ENCODE data around the gene LYRM1.

The LYRM1 gene

DNA sequence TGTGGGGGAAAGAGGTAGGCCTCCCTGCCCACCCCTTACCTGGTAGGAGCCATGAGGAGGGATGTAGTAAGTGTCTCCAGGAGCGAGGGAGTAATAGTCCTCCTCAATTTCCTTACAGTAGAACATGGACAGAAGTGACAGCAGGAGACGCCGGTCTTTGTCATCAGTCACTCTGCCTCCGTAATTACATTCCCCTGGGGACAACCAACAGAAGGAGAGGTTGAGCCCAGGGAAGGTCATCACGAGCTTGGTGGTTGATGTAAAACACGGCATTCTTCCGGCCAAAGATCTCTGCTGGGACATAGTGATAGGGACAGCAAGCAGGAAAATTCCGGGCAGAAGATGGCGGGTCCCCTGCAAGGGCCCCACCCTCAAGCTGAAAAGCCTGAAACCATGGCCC lies 47.9 kb downstream of the LYRM1 start:
- Histone ChIP-seq H3K4me3 (ENCODE audit: low read length) (no peak overlapping the region), H3K4me1 (ENCODE audit: control insufficient read depth, insufficient read depth, low read length) (0 out of 2 replicates have a peak, but pooled peaks cover 2% of the 10 kb centered on the region)
- no CpG with 5 or more reads among the region's 9 CpGs for WGBS (ENCODE audit: insufficient coverage, insufficient read length)

DNA sequence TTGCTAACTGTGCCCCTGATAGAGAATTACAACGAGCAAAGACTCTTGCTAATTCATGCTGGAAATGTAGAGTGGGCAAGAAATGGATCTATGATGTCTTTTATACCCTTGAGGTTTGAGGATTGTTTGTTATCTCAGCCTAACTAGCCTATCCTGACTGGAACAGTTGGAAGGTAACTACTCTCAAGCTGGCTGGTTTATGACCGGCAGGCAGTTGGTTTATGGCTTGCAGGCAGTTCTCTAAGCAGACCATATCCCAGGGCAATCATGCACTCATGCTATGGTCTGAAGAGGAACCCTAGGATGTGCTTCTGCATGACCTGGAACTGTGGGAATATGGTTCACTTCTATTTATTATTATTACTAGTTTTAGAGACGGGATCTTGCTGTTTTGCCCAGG lies 49.1 kb downstream of the LYRM1 start:
- Histone ChIP-seq H3K9me3 (ENCODE audit: control insufficient read depth, insufficient read depth, low read length) (no peaks in the 10 kb centered on the region), H3K4me3 (ENCODE audit: low read length) (no peak overlapping the region), H3K27me3 (ENCODE audit: control insufficient read depth, insufficient read depth, low read length) (no peaks in the 10 kb centered on the region), H3K4me1 (ENCODE audit: control insufficient read depth, insufficient read depth, low read length) (0 out of 2 replicates have a peak, but pooled peaks cover 2% of the 10 kb centered on the region), H3K36me3 (ENCODE audit: control insufficient read depth, insufficient read depth, low read length) (no peaks in the 10 kb centered on the region), H3K27ac (ENCODE audit: low read length) (no peak overlapping the region)
- DNase-seq (ENCODE audit: low read depth, low spot score), result no peak
- no CpG with 5 or more reads among the region's 3 CpGs for WGBS (ENCODE audit: insufficient coverage, insufficient read length)

More for the DNA sequence above, 47.9 kb downstream of the LYRM1 start:
- no peak overlapping the region for H3K27ac ChIP-seq (ENCODE audit: low read length)
- no peaks in the 10 kb centered on the region for H3K27me3 ChIP-seq (ENCODE audit: control insufficient read depth, insufficient read depth, low read length)
- no peaks in the 10 kb centered on the region for H3K36me3 ChIP-seq (ENCODE audit: control insufficient read depth, insufficient read depth, low read length)
- H3K9me3 ChIP-seq (ENCODE audit: control insufficient read depth, insufficient read depth, low read length), result no peaks in the 10 kb centered on the region
- DNase-seq (ENCODE audit: low read depth, low spot score), result no peak

DNA sequence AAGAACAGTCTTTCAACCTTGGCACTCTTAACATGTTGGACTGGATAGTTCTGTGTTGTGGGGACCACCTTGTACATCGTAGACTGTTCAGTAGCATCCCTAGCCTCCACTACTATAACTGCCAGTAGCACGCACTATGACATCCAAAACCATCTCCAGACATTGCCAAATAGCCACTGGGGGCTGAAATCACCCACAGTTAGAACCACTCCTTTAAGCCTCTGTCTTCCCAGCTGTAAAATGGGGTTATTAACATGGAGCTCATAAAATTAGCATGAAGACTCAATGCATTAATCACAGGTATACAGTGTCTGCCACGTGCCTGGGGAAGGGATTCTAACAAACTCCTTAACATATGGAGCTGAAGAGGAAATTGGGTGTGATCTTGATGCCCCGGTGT lies 49.7 kb downstream of the LYRM1 start:
- 0 out of 2 replicates have a peak, but pooled peaks cover 2% of the 10 kb centered on the region for H3K4me1 ChIP-seq (ENCODE audit: control insufficient read depth, insufficient read depth, low read length)
- WGBS (ENCODE audit: insufficient coverage, insufficient read length), result no CpG with 5 or more reads among the region's 4 CpGs

DNA sequence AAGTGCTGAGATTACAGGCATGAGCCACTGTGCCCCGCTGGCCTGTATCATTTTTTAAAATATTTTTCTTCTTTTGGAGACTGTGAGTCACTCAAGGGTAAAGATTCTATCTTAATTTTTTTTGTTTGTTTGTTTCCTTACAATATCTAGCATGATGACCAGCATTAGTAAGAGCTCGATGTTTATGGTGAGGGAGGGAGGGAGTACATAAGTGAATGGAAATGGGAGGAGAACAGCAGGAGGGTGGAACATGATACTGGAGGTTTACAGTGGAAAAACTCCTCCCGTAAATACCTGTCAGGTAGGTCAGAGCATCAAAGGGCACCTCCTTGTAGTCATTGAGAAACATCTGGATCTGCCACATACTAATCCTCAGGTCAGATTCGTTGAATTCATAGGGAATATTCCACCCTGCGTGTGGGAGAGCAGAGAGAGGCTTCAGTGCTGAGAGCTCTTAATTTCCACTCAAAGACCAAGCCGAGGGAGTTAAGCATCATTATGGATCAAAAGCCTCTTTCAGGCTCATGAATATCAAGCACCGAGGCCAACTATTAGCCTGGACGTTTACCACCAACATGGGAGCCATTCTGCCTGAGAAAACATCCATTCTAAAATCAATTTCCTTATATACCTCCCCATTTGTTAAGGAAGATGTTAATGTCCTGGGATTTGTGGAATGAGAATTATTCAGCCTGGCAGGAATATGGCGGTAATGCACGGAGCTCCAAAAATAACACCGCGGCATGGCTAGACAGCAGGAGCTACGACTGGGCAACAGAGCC lies 51.8 kb downstream of the LYRM1 start:
- Histone ChIP-seq H3K4me3 (ENCODE audit: low read length) (no peak overlapping the region), H3K9me3 (ENCODE audit: control insufficient read depth, insufficient read depth, low read length) (no peaks in the 10 kb centered on the region), H3K4me1 (ENCODE audit: control insufficient read depth, insufficient read depth, low read length) (0 out of 2 replicates have a peak, but pooled peaks cover 2% of the 10 kb centered on the region), H3K27ac (ENCODE audit: low read length) (no peak overlapping the region), H3K27me3 (ENCODE audit: control insufficient read depth, insufficient read depth, low read length) (no peaks in the 10 kb centered on the region), H3K36me3 (ENCODE audit: control insufficient read depth, insufficient read depth, low read length) (no peaks in the 10 kb centered on the region)
- WGBS (ENCODE audit: insufficient coverage, insufficient read length), result no CpG with 5 or more reads among the region's 13 CpGs
- DNase-seq (ENCODE audit: low read depth, low spot score), result no peak

More for the DNA sequence above, 49.7 kb downstream of the LYRM1 start:
- Histone ChIP-seq H3K27ac (ENCODE audit: low read length) (no peak overlapping the region), H3K27me3 (ENCODE audit: control insufficient read depth, insufficient read depth, low read length) (no peaks in the 10 kb centered on the region), H3K9me3 (ENCODE audit: control insufficient read depth, insufficient read depth, low read length) (no peaks in the 10 kb centered on the region), H3K4me3 (ENCODE audit: low read length) (no peak overlapping the region), H3K36me3 (ENCODE audit: control insufficient read depth, insufficient read depth, low read length) (no peaks in the 10 kb centered on the region)
- no peak for DNase-seq (ENCODE audit: low read depth, low spot score)

DNA sequence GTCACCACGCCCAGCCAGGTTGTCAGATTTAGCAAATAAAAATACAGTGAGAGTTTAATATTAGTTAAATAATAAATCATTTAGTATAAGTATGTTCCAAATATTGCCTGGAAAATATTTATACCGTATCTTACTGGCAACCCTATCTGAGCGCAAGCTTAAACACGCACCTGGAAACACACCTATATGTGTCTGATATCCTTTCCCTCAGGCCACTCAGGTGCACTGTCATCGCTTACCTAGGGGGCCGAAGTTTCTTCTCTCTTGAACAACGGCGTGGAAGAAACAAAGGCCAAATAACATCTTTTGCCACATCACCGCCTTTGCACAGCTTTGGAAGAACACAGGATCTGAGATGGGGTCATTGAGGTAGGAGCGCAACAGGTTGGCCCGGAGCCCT lies 54.0 kb downstream of the LYRM1 start:
- H3K4me1 ChIP-seq (ENCODE audit: control insufficient read depth, insufficient read depth, low read length), result 0 out of 2 replicates have a peak, but pooled peaks cover 2% of the 10 kb centered on the region
- no peak overlapping the region for H3K4me3 ChIP-seq (ENCODE audit: low read length)
- no CpG with 5 or more reads among the region's 11 CpGs for WGBS (ENCODE audit: insufficient coverage, insufficient read length)
- no peak overlapping the region for H3K27ac ChIP-seq (ENCODE audit: low read length)
- H3K36me3 ChIP-seq (ENCODE audit: control insufficient read depth, insufficient read depth, low read length), result no peaks in the 10 kb centered on the region
- no peaks in the 10 kb centered on the region for H3K27me3 ChIP-seq (ENCODE audit: control insufficient read depth, insufficient read depth, low read length)
- DNase-seq (ENCODE audit: low read depth, low spot score), result no peak
- H3K9me3 ChIP-seq (ENCODE audit: control insufficient read depth, insufficient read depth, low read length), result no peaks in the 10 kb centered on the region

DNA sequence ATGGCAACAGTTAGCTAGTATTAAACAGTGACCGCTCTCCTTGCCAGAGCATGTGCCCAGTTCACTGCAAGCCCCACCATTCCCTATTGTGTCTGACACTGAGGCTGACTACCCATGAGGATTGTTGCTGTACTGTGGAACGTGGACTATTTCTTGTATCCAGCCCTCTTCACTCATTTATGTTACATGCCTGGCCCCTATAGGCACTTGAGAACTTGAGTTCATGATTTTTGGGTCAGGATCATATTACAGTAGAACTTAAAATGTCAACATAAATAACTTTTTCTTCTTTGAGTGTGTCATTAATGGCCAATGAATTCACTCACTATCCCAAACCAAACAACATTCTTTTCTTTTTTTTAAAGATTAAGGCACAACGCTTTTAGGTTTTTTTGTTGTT lies 55.7 kb downstream of the LYRM1 start:
- no peaks in the 10 kb centered on the region for H3K36me3 ChIP-seq (ENCODE audit: control insufficient read depth, insufficient read depth, low read length)
- H3K9me3 ChIP-seq (ENCODE audit: control insufficient read depth, insufficient read depth, low read length), result no peaks in the 10 kb centered on the region
- H3K4me1 ChIP-seq (ENCODE audit: control insufficient read depth, insufficient read depth, low read length), result 0 out of 2 replicates have a peak, but pooled peaks cover 2% of the 10 kb centered on the region
- WGBS (ENCODE audit: insufficient coverage, insufficient read length), result no CpG with 5 or more reads among the region's 3 CpGs
- no peak for DNase-seq (ENCODE audit: low read depth, low spot score)
- H3K27ac ChIP-seq (ENCODE audit: low read length), result no peak overlapping the region
- H3K4me3 ChIP-seq (ENCODE audit: low read length), result no peak overlapping the region
- no peaks in the 10 kb centered on the region for H3K27me3 ChIP-seq (ENCODE audit: control insufficient read depth, insufficient read depth, low read length)

DNA sequence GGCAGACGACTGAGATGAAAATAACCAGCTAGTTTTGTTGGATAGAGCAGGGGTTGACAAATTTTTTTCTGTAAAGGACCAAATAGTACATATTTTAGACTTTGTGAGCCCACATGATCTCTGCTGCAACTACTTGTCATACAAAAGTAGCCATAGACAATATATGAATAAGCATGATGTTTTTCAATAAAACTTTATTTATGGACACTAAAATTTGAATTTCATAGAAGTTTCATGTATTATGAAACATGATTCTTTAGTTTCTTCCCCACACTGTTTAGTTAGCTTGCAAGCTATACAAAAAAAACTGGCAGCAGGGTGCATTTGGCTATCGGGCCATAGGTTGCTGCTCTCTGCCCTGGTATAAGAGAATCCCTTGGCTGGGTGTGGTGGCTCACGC lies 56.6 kb downstream of the LYRM1 start:
- no peak overlapping the region for H3K27ac ChIP-seq (ENCODE audit: low read length)
- H3K4me1 ChIP-seq (ENCODE audit: control insufficient read depth, insufficient read depth, low read length), result 0 out of 2 replicates have a peak, but pooled peaks cover 2% of the 10 kb centered on the region
- no peak for DNase-seq (ENCODE audit: low read depth, low spot score)
- H3K27me3 ChIP-seq (ENCODE audit: control insufficient read depth, insufficient read depth, low read length), result no peaks in the 10 kb centered on the region
- H3K36me3 ChIP-seq (ENCODE audit: control insufficient read depth, insufficient read depth, low read length), result no peaks in the 10 kb centered on the region
- H3K9me3 ChIP-seq (ENCODE audit: control insufficient read depth, insufficient read depth, low read length), result no peaks in the 10 kb centered on the region
- WGBS (ENCODE audit: insufficient coverage, insufficient read length), result no CpG with 5 or more reads among the region's 3 CpGs
- H3K4me3 ChIP-seq (ENCODE audit: low read length), result no peak overlapping the region

DNA sequence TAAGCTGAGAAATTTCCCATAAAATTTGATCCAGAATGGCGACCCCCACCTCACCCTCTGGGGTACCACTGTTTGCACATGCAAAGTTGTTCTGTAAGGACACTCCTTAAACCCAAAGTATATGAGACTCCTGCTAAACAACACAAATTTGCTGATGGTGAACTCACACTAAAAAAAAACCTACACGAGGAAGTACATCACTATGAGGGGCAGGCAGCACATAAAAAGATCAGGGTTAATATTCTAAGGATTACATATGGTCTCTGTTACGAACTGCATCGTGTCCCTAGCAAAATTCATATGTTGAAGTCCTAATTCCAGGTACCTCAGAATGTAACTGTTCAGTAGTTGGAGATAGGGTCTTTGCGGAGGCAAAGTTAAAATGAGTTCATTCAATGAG lies 60.3 kb downstream of the LYRM1 start:
- no peak overlapping the region for H3K27ac ChIP-seq (ENCODE audit: low read length)
- H3K4me3 ChIP-seq (ENCODE audit: low read length), result no peak overlapping the region
- no peaks in the 10 kb centered on the region for H3K4me1 ChIP-seq (ENCODE audit: control insufficient read depth, insufficient read depth, low read length)
- no peaks in the 10 kb centered on the region for H3K36me3 ChIP-seq (ENCODE audit: control insufficient read depth, insufficient read depth, low read length)
- no peaks in the 10 kb centered on the region for H3K27me3 ChIP-seq (ENCODE audit: control insufficient read depth, insufficient read depth, low read length)
- no peaks in the 10 kb centered on the region for H3K9me3 ChIP-seq (ENCODE audit: control insufficient read depth, insufficient read depth, low read length)
- no CpG with 5 or more reads among the region's 5 CpGs for WGBS (ENCODE audit: insufficient coverage, insufficient read length)
- no peak for DNase-seq (ENCODE audit: low read depth, low spot score)

DNA sequence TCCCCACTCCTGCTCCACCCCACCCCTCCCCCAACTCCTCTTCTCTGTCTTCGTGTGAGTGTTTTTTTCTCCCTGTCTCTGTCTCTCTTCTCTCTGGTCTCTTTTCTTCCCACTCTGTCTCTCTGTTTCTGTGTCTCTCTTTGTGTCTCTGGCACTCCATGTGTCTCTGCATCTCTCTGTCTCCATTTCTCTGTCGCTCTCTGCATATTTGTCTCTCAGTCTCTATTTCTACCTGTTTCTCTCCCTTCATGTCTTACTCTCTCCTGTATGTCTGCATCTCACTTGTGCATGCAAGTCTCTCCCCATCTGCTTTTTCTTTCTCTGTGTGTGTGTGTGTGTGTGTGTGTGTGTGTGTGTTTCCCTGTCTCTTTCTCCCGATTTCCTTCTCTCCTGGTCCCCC lies 68.2 kb downstream of the LYRM1 start:
- Histone ChIP-seq H3K4me3 (ENCODE audit: low read length) (no peak overlapping the region), H3K9me3 (ENCODE audit: control insufficient read depth, insufficient read depth, low read length) (no peaks in the 10 kb centered on the region), H3K4me1 (ENCODE audit: control insufficient read depth, insufficient read depth, low read length) (peaks cover 7% of the 10 kb centered on the region), H3K27ac (ENCODE audit: low read length) (no peak overlapping the region), H3K36me3 (ENCODE audit: control insufficient read depth, insufficient read depth, low read length) (no peaks in the 10 kb centered on the region), H3K27me3 (ENCODE audit: control insufficient read depth, insufficient read depth, low read length) (no peaks in the 10 kb centered on the region)
- no CpG with 5 or more reads among the region's 3 CpGs for WGBS (ENCODE audit: insufficient coverage, insufficient read length)
- no peak for DNase-seq (ENCODE audit: low read depth, low spot score)

DNA sequence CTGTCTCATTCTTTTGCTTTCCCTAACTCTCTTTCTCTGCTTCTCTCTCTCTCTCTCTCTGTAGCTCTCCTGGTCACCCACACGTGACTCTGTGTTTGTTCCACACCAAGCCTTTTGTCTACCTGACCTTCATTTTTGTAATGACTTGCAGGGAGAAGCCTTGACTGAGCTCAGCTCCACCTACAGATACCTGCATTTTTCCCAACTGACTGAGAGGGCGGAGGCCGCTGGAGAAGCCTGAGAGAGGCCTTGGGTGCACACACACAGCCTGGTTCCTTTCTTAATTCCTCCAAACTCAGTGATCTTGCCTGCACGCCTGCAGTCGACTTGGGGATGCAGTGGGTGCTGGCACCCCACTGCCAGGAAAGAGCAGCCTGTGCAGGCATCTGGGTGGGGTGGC lies 68.8 kb downstream of the LYRM1 start:
- no peak for DNase-seq (ENCODE audit: low read depth, low spot score)
- H3K27ac ChIP-seq (ENCODE audit: low read length), result no peak overlapping the region
- no peaks in the 10 kb centered on the region for H3K27me3 ChIP-seq (ENCODE audit: control insufficient read depth, insufficient read depth, low read length)
- no peaks in the 10 kb centered on the region for H3K36me3 ChIP-seq (ENCODE audit: control insufficient read depth, insufficient read depth, low read length)
- H3K4me3 ChIP-seq (ENCODE audit: low read length), result no peak overlapping the region
- peaks cover 7% of the 10 kb centered on the region for H3K4me1 ChIP-seq (ENCODE audit: control insufficient read depth, insufficient read depth, low read length)
- no peaks in the 10 kb centered on the region for H3K9me3 ChIP-seq (ENCODE audit: control insufficient read depth, insufficient read depth, low read length)
- no CpG with 5 or more reads among the region's 5 CpGs for WGBS (ENCODE audit: insufficient coverage, insufficient read length)

DNA sequence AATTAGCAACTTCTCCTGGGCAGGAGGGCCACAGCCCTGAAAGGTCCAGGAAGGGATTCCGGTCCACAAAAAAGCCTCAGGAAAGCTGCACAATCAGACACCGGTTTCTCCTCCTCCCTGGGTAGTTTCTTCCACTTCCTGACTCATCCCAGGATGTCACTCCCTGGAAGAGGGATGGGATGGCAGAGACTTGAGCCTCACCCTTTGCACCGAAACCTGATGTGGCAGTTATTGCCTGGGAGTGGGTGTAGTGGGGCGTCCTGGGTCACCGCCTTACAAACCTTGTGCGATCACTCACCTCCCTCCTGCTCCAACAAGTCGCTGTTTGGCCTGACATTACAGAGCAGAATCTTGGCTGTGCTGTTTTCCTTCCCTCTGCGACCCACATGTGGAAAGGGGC lies 70.8 kb downstream of the LYRM1 start:
- Histone ChIP-seq H3K9me3 (ENCODE audit: control insufficient read depth, insufficient read depth, low read length) (no peaks in the 10 kb centered on the region), H3K27ac (ENCODE audit: low read length) (no peak overlapping the region), H3K27me3 (ENCODE audit: control insufficient read depth, insufficient read depth, low read length) (no peaks in the 10 kb centered on the region), H3K4me1 (ENCODE audit: control insufficient read depth, insufficient read depth, low read length) (peaks cover 7% of the 10 kb centered on the region), H3K36me3 (ENCODE audit: control insufficient read depth, insufficient read depth, low read length) (no peaks in the 10 kb centered on the region), H3K4me3 (ENCODE audit: low read length) (no peak overlapping the region)
- WGBS (ENCODE audit: insufficient coverage, insufficient read length), result no CpG with 5 or more reads among the region's 8 CpGs
- DNase-seq (ENCODE audit: low read depth, low spot score), result no peak

Measured in iPS DF 6.9 (cell line).